Endothelial cell of umbilical vein (primary cell): ENCODE results near the gene ACVRL1. TPM values are rescaled to one million over a fixed set of nuclear protein-coding genes. Genes with fewer than 3 reads are reported as not detected.

Experiments
- BruUV-seq: library from RNA; stranded (reverse); fragments of 400-500 nt; replicated peaks from 2 replicates; lab custom pipeline; 2021; lab: Mats Ljungman, UMichigan
- CTCF ChIA-PET: fragments of 300-600, 350-600 bp; sonication (Branson Sonifier 250); formaldehyde crosslinking; loops from one replicate; lab custom pipeline; 2021; ENCODE audit warnings: antibody characterized with exemption, inconsistent platforms; lab: Charles Lee
- POLR2A ChIA-PET: fragments of 300-600, 350-600 bp; sonication (Branson Sonifier 250); formaldehyde crosslinking; loops from one replicate; lab custom pipeline; 2021; ENCODE audit warnings: antibody characterized with exemption, inconsistent platforms; lab: Charles Lee
- DNase-seq: peaks from one replicate; pipeline ENCODE4 v3.0.0-alpha.2; 2011; ENCODE audit warnings: low read depth, low spot score
- FAIRE-seq: peaks from 2 replicates; lab custom pipeline; 2011; peaks lifted over from hg19 to GRCh38; lab: Jason Lieb, UNC
- H2AFZ ChIP-seq: 2 replicates; pipeline ENCODE4 v1.6.0; 2012; ENCODE audit warnings: low read depth, low read length, control low read depth, inconsistent platforms
- H3K27ac ChIP-seq: 2 replicates; pipeline ENCODE4 v1.5.1; 2011; ENCODE audit warnings: low read depth, mild to moderate bottlenecking, control low read depth, low read length, moderate library complexity; ENCODE audit not compliant: insufficient read depth
- H3K27me3 ChIP-seq, 2 experiments: 2 replicates each; pipeline versions ENCODE4 v1.6.0 to v1.6.1; 2011; ENCODE audit warnings: low read length in 2 of 2, mixed read lengths in 1 of 2; ENCODE audit not compliant: control insufficient read depth in 2 of 2, insufficient read depth in 2 of 2
- H3K36me3 ChIP-seq, 2 experiments: 2 replicates in 1 of 2; 3 replicates in 1 of 2; pipeline ENCODE4 v1.5.1; 2011; ENCODE audit warnings: low read length in 2 of 2, mild to moderate bottlenecking in 1 of 2, moderate library complexity in 1 of 2; ENCODE audit not compliant: control insufficient read depth in 2 of 2, insufficient read depth in 2 of 2; ENCODE audit errors: extremely low read depth in 1 of 2
- H3K4me1 ChIP-seq: 3 replicates; pipeline ENCODE4 v1.5.1; 2011; ENCODE audit warnings: mild to moderate bottlenecking, low read length; ENCODE audit not compliant: control insufficient read depth, insufficient read depth; ENCODE audit errors: extremely low read depth
- H3K4me2 ChIP-seq: 2 replicates; pipeline ENCODE4 v1.6.1; 2011; ENCODE audit warnings: low read length, control low read depth, mixed read lengths; ENCODE audit not compliant: insufficient read depth
- H3K4me3 ChIP-seq, 3 experiments: fragments of 200-600 bp in 1 of 3; sonication (generic), shearing (Covaris generic) in 1 of 3; replicated peaks in 1 of 3; 2 replicates each; pipeline ENCODE4 v1.5.1; 2011 to 2016; ENCODE audit warnings: control low read depth in 3 of 3, low read length in 3 of 3, mild to moderate bottlenecking in 2 of 3, inconsistent platforms in 1 of 3, low read depth in 1 of 3, moderate library complexity in 1 of 3; ENCODE audit not compliant: insufficient read depth in 1 of 3
- H3K79me2 ChIP-seq: 2 replicates; pipeline ENCODE4 v1.6.0; 2012; ENCODE audit warnings: low read length, inconsistent platforms; ENCODE audit not compliant: control insufficient read depth, insufficient read depth
- H3K9ac ChIP-seq: replicated peaks from 2 replicates; pipeline ENCODE3; 2011; ENCODE audit warnings: low read length, control low read depth; ENCODE audit not compliant: insufficient read depth; ENCODE audit errors: extremely low read depth
- H3K9me1 ChIP-seq: replicated peaks from 3 replicates; pipeline ENCODE4 v1.6.0; 2011; ENCODE audit warnings: mild to moderate bottlenecking, low read length; ENCODE audit not compliant: control insufficient read depth, insufficient read depth; ENCODE audit errors: extremely low read depth
- H3K9me3 ChIP-seq: replicated peaks from 2 replicates; pipeline ENCODE4 v1.5.1; 2012; ENCODE audit warnings: low read length, inconsistent platforms; ENCODE audit not compliant: control insufficient read depth, insufficient read depth
- H4K20me1 ChIP-seq: replicated peaks from 2 replicates; pipeline ENCODE3; 2011; ENCODE audit warnings: mild to moderate bottlenecking, low read length; ENCODE audit not compliant: control insufficient read depth, insufficient read depth; ENCODE audit errors: extremely low read depth
- CTCF ChIP-seq, 2 donors: IDR thresholded peaks; 1 replicate in 1 of 2; 2 replicates in 1 of 2; pipeline ENCODE4 v1.5.1; 2011; ENCODE audit warnings: low read length in 2 of 2, mild to moderate bottlenecking in 2 of 2, moderate library complexity in 2 of 2, control low read depth in 1 of 2, inconsistent platforms in 1 of 2, low read depth in 1 of 2; ENCODE audit not compliant: insufficient read depth in 1 of 2; ENCODE audit errors: extremely low read depth in 1 of 2
- EZH2 ChIP-seq: IDR thresholded peaks from 2 replicates; pipeline ENCODE4 v1.6.1; 2012; ENCODE audit warnings: borderline replicate concordance, low read depth, mild to moderate bottlenecking, moderate library complexity, low read length, inconsistent platforms; ENCODE audit not compliant: severe bottlenecking
- FOS ChIP-seq: IDR thresholded peaks from 2 replicates; pipeline ENCODE4 v1.6.1; 2011; ENCODE audit warnings: mild to moderate bottlenecking, low read length, moderate library complexity, borderline replicate concordance; ENCODE audit not compliant: insufficient read depth
- GATA2 ChIP-seq: IDR thresholded peaks from 2 replicates; pipeline ENCODE4 v1.7.0; 2011; ENCODE audit warnings: low read depth, mild to moderate bottlenecking, moderate library complexity, mixed read lengths, low read length; ENCODE audit not compliant: insufficient read length, insufficient read depth
- MAX ChIP-seq: IDR thresholded peaks from 2 replicates; pipeline ENCODE4 v1.6.1; 2011; ENCODE audit not compliant: insufficient read depth, insufficient read length
- MYC ChIP-seq: IDR thresholded peaks from one replicate; pipeline ENCODE4 v1.6.1; 2011; ENCODE audit warnings: mild to moderate bottlenecking, low read depth, low read length
- POLR2A ChIP-seq: IDR thresholded peaks from 2 replicates; pipeline ENCODE4 v1.6.1; 2012; ENCODE audit warnings: low read depth, mild to moderate bottlenecking, control low read depth, low read length
- POLR2AphosphoS5 ChIP-seq: IDR thresholded peaks from 2 replicates; pipeline ENCODE4 v1.6.1; 2012; ENCODE audit warnings: low read depth, mild to moderate bottlenecking, control low read depth, low read length, moderate library complexity; ENCODE audit not compliant: insufficient read depth
- dilution Hi-C: fragments of 300-500 bp; cut with MboI; formaldehyde crosslinking; loops from one replicate; pipeline ENCODE4 v1.15.0; 2019; ENCODE audit warnings: low sequenced_read_pairs; ENCODE audit not compliant: extremely low pct_ligation_motif_present
- intact Hi-C: fragments of 100-400 bp; cut with micrococcal nuclease; formaldehyde crosslinking; loops from one replicate; pipeline ENCODE4 v1.10.0; 2022
- polyA plus RNA-seq, 4 experiments: library from polyadenylated mRNA; depleted of rRNA in 3 of 4; stranded (reverse) in 3 of 4; unstranded in 1 of 4; fragments of >200 nt; gene quantifications; 2 replicates each; pipeline versions ENCODE4 v1.2.1 to v1.2.3, GENCODE V29; 2011 to 2012; ENCODE audit warnings: missing spikeins in 1 of 4
- total RNA-seq: library from RNA; stranded (reverse); gene quantifications from 2 replicates; pipeline ENCODE4 v1.2.3, GENCODE V29; 2021

The ACVRL1 gene
- total and polyA plus RNA-seq, 2 donors (not counting 3 experiments of a cell fraction or from before 2014, with no cell fraction given), result 355 to 404 TPM

GRCh38 chr12:51950682-51951198 is 43.4 kb downstream of the ACVRL1 start:
- H3K4me1 ChIP-seq, result peaks cover 27% of the 10 kb centered on the region
- peak overlapping the region; percentile 6 for H3K27ac ChIP-seq
- no TSS peak for BruUV-seq
- H4K20me1 ChIP-seq, result peaks cover 2% of the 10 kb centered on the region
- H3K9ac ChIP-seq, result peak overlapping the region; percentile 60
- DNase-seq (no peak), FAIRE-seq (no peak)
- H3K27me3 ChIP-seq, result peaks cover 0 to 4% of the 10 kb centered on the region in 2 experiments
- intact Hi-C loops, result loop anchor here (1.0 kb wide), 1 partner anchor 24 kb away; no protein-coding TSS in a partner anchor
- H3K9me3 ChIP-seq, result no peaks in the 10 kb centered on the region
- ChIA-PET POLR2A (interaction anchor here (0.6 to 0.8 kb wide), 2 partner anchors 43 to 56 kb away, joined by 3 to 8 read pairs; partner anchors contain the start of gene TAMALIN), CTCF (interaction anchor here (0.5 to 3.7 kb wide), 10 partner anchors 9 to 75 kb away, joined by 3 to 24 read pairs (median 3); no protein-coding TSS in a partner anchor)
- peak overlapping the region; percentile 92 for H3K4me2 ChIP-seq
- H3K9me1 ChIP-seq, result no peaks in the 10 kb centered on the region
- dilution Hi-C loops, result no loop called here
- no peaks in the 10 kb centered on the region for H3K36me3 ChIP-seq
- H3K79me2 ChIP-seq, result peaks cover 41% of the 10 kb centered on the region
- H2AFZ ChIP-seq, result peak overlapping the region; percentile 97
- H3K4me3 ChIP-seq, result peak overlapping the region; percentile 47 to 66 (median 59)
- no peak for TF ChIP-seq FOS
- no peak for TF ChIP-seq GATA2
- no peak for TF ChIP-seq POLR2AphosphoS5
- TF ChIP-seq EZH2, result no peak
- TF ChIP-seq CTCF (IDR thresholded peaks at IDR 0.05; ENCODE audit: extremely low read depth in 1 of 2, insufficient read depth in 1 of 2, low read depth in 1 of 2, low read length in 2 of 2), result no peak
- no peak for TF ChIP-seq POLR2A
- TF ChIP-seq MYC, result no peak
- TF ChIP-seq MAX, result no peak
